ENCODE measurements around the gene NPR3.

NPR3 gene

GRCh38 chr5:32814141-32814540, 103.0 kb downstream of the NPR3 start:
- no peak for DNase-seq

DNA sequence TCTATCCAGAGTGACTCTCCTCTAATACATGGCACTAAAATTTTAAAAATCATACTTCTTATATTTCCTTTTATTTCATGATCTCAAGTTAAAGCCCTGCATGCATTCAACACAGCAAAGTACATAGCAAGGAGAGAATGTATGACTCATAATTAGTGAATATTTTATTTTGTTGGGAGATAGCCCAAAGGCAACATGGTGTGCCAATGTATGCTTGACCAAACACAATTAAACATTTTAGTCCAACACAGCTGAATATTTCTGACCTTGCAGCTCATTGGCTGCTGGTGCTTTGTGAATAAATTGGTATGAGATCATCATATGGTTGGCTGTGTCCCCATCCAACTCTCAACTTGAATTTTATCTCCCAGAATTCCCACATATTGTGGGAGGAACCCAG, 103.5 kb downstream of the NPR3 start:
- no peak for DNase-seq

DNA sequence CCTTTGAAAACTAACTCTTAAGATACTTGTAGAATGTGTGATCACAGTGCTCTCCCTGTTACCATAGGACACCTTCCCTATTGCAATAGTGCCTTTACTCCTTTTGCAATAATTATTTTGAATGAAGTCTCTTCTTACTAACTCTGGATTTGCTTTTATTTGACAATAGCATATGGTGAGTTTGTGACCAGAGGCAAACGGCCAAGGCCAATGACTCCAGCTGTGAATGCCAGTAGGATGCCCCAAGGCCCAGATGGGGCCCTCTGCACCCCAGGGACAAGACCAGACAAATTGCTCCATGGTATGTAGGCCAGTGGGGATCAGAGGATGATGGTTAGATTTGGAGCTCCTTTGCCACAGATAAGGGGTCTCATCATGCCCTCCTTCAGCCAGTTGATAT, 116.9 kb downstream of the NPR3 start:
- no peak for DNase-seq

- no peak for DNase-seq
Observed at GRCh38 chr5:32828492-32828891, 117.4 kb downstream of the NPR3 start.

- no peak for DNase-seq
Observed at GRCh38 chr5:32831624-32832023, 120.5 kb downstream of the NPR3 start.

- no peak for DNase-seq
Observed at GRCh38 chr5:32833127-32833526, 122.0 kb downstream of the NPR3 start.

GRCh38 chr5:32833663-32834062, 122.5 kb downstream of the NPR3 start:
- DNase-seq, result no peak

DNA sequence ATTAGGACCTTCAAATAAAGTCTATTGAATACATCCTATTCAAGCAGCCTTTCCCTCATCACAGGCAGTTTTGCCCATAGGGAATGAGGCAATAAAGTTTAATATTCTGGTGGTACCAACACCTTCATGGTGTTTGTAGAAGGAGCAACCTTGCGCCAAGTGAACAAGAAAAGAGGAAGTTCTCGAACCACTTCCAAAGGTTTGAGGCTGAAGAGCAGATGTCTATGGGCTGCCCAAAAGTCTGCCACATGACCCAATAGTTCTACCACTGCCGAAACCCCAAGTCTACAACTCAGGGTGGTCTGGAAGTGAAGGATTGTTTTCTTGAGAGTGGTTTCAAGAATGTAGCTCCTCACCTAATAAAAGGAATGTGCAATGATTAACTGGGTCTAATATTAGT, 123.1 kb downstream of the NPR3 start:
- DNase-seq, result no peak

DNA sequence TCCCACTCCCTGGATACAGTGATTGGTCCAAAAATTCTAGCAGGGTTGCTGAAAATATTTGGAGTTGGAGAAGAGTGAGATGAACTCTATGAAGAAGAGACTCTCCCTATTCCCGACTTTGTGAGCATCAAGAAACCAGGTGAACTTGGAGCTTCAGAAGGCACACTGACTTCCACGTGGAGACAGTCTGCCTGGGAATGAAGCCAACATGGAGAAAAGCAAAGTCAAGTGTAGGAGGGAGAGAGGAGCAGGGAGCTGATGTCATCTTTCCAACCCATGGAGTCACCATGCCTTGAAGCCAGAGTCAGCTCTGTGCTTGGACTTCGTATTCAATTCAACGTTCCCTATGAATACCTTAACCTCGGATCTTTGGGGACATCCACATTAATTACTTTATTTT, 125.1 kb downstream of the NPR3 start:
- no peak for DNase-seq

GRCh38 chr5:32837211-32837610, 126.1 kb downstream of the NPR3 start:
- DNase-seq, result no peak

DNA sequence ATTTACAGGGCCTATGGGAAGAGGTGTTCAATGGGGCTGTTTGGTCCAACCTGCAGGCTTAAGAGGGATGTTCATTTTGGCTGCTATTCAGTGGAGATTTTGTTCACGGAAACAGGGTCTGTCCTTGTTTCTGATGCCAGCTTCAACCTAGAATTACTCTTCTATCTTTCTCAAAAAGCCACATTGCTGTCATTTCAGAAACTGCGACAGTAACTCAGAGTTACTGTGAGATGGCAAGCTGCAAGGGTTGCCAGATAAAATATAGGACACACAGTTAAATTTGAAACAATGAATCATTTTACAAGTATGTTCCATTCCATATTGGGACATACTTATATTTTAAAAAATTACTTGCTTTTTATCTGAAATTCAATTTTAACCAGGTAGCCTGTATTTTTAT, 128.0 kb downstream of the NPR3 start:
- DNase-seq, result no peak

DNA sequence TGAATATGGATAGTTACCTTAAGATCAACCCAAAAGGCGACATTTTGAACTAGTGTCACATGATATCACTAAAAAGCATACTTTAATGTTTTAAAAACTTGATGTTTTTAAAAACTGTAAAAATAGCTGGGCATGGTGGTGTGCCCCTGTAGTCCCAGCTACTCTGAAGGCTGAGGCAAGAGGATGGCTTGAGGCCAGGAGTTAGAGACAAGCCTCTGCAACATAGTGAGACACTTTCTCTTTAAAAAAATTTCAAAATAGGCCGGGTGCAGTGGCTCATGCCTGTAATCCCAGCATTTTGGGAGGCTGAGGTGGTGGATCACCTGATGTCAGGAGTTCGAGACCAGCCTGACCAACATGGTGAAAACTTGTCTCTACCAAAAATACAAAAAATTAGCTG, 129.5 kb downstream of the NPR3 start:
- DNase-seq, result no peak

Data from activated naive CD4-positive, alpha-beta T cell (primary cell).